GM12874 (cell line): ENCODE results near the gene STEEP1.

Experiments used
- CTCF ChIP-seq: IDR thresholded peaks from 2 replicates; pipeline ENCODE4 v1.5.1; 2011; ENCODE audit warnings: low read depth, mild to moderate bottlenecking, control low read depth, low read length, moderate library complexity; ENCODE audit not compliant: insufficient read depth

STEEP1 gene

GRCh38 chrX:119602701-119603255, 37.6 kb upstream of the STEEP1 start:
- no peak for TF ChIP-seq CTCF

GRCh38 chrX:119589810-119590209, 24.6 kb upstream of the STEEP1 start:
- TF ChIP-seq CTCF, result no peak

- TF ChIP-seq CTCF, result no peak
Observed at GRCh38 chrX:119583431-119584059, 18.3 kb upstream of the STEEP1 start.

GRCh38 chrX:119579414-119579813, 14.2 kb upstream of the STEEP1 start:
- no peak for TF ChIP-seq CTCF

GRCh38 chrX:119574394-119575266, 9.4 kb upstream of the STEEP1 start, which contains the start of gene UBE2A:
Gene UBE2A (plus strand): TSS chrX:119574563. CDS start chrX:119574712, 149 bp downstream.
- TF ChIP-seq CTCF, result no peak

- no peak for TF ChIP-seq CTCF
Observed at GRCh38 chrX:119573840-119574393, 8.7 kb upstream of the STEEP1 start.

- no peak for TF ChIP-seq CTCF
Observed at GRCh38 chrX:119573222-119573621, 8.0 kb upstream of the STEEP1 start.
